DND-41 (cell line): ENCODE data around the gene TMEFF2.

Experiments
- ATAC-seq: fragments of 200-7000 bp; cut with Tn5 transposase; 3 replicates; pipeline ENCODE4 v1.9.1; 2021; ENCODE audit warnings: low read depth; ENCODE audit not compliant: insufficient read depth
- DNase-seq: peaks from one replicate; pipeline ENCODE4 v3.0.0-alpha.2; 2020
- H2AFZ ChIP-seq: 2 replicates; pipeline ENCODE4 v1.6.0; 2012; ENCODE audit warnings: low read depth, low read length
- H3K27ac ChIP-seq: 2 replicates; pipeline ENCODE4 v1.5.1; 2012; ENCODE audit warnings: low read length, inconsistent platforms
- H3K27me3 ChIP-seq: fragments of 200-600 bp; sonication (generic); 2 replicates; pipeline ENCODE4 v1.6.0; 2012; ENCODE audit warnings: low read length, mild to moderate bottlenecking, inconsistent platforms; ENCODE audit not compliant: insufficient read depth, poor library complexity
- H3K36me3 ChIP-seq: 2 replicates; pipeline ENCODE4 v1.5.1; 2012; ENCODE audit warnings: low read length, inconsistent platforms; ENCODE audit not compliant: insufficient read depth
- H3K4me1 ChIP-seq: 2 replicates; pipeline ENCODE4 v1.5.1; 2012; ENCODE audit warnings: mild to moderate bottlenecking, low read length; ENCODE audit not compliant: insufficient read depth
- H3K4me2 ChIP-seq: 2 replicates; pipeline ENCODE4 v1.6.0; 2012; ENCODE audit warnings: mild to moderate bottlenecking, moderate library complexity, low read length, inconsistent platforms; ENCODE audit not compliant: insufficient read depth
- H3K4me3 ChIP-seq, 2 experiments: fragments of 200-600 bp in 1 of 2; shearing (Covaris generic) in 1 of 2; 2 replicates each; pipeline ENCODE4 v1.5.1; 2012 to 2016; ENCODE audit warnings: inconsistent platforms in 2 of 2, low read length in 2 of 2, mild to moderate bottlenecking in 2 of 2, low read depth in 1 of 2, moderate library complexity in 1 of 2
- H3K79me2 ChIP-seq: 2 replicates; pipeline ENCODE4 v1.6.0; 2012; ENCODE audit warnings: low read length, inconsistent platforms; ENCODE audit not compliant: insufficient read depth
- H3K9ac ChIP-seq: 2 replicates; pipeline ENCODE4 v1.6.0; 2012; ENCODE audit warnings: low read depth, mild to moderate bottlenecking, inconsistent platforms, low read length, moderate library complexity
- H3K9me3 ChIP-seq: 2 replicates; pipeline ENCODE4 v1.5.1; 2012; ENCODE audit warnings: low read length, moderate library complexity, mild to moderate bottlenecking, inconsistent platforms; ENCODE audit not compliant: insufficient read depth, severe bottlenecking
- H4K20me1 ChIP-seq: 2 replicates; pipeline ENCODE4 v1.6.0; 2012; ENCODE audit warnings: low read length; ENCODE audit not compliant: insufficient read depth
- EZH2 ChIP-seq: IDR thresholded peaks from 3 replicates; pipeline ENCODE4 v1.6.1; 2012; ENCODE audit warnings: borderline replicate concordance, low read depth, mild to moderate bottlenecking, moderate library complexity, low read length, inconsistent platforms; ENCODE audit not compliant: severe bottlenecking
- TF ChIP-seq, protein P1 (sequence below): IDR thresholded peaks from 2 replicates; pipeline ENCODE4 v1.5.1; 2012; ENCODE audit warnings: borderline replicate concordance, low read length, moderate library complexity, mild to moderate bottlenecking; ENCODE audit not compliant: poor library complexity, severe bottlenecking; ENCODE audit errors: extremely low read depth

Gene TMEFF2

DNA sequence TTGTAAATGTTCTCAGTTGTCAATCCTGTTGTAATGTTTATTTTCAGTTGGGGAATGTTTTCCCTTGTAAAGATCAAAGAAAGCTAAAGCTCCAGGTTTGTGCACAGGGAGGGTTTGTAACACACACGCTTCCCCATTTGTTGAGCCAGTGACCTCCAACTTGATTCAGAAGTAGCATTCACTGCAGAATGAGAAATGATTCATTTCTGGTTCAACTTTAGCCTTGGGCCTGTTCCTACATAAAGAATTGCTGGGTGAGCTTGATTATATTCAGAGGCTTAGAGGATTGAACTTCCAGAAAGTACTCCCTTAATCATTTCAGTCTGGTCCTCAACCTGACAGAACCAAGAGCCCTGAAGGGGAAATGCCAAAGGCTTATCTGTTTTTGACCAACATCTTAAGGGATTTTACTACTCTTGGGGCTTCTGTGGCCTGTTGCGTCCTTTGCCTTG lies 277.3 kb downstream of the TMEFF2 start:
- Histone ChIP-seq H3K4me1 (no peaks in the 10 kb centered on the region), H3K36me3 (no peaks in the 10 kb centered on the region), H4K20me1 (no peaks in the 10 kb centered on the region), H2AFZ (no peak overlapping the region), H3K9me3 (no peaks in the 10 kb centered on the region), H3K4me2 (no peak overlapping the region), H3K27ac (no peak overlapping the region), H3K4me3 (no peak overlapping the region), H3K9ac (no peak overlapping the region), H3K79me2 (no peaks in the 10 kb centered on the region), H3K27me3 (no peaks in the 10 kb centered on the region)
- ATAC-seq (no peak), DNase-seq (no peak)
- TF ChIP-seq EZH2, result no peak
- TF ChIP-seq, protein P1, sequence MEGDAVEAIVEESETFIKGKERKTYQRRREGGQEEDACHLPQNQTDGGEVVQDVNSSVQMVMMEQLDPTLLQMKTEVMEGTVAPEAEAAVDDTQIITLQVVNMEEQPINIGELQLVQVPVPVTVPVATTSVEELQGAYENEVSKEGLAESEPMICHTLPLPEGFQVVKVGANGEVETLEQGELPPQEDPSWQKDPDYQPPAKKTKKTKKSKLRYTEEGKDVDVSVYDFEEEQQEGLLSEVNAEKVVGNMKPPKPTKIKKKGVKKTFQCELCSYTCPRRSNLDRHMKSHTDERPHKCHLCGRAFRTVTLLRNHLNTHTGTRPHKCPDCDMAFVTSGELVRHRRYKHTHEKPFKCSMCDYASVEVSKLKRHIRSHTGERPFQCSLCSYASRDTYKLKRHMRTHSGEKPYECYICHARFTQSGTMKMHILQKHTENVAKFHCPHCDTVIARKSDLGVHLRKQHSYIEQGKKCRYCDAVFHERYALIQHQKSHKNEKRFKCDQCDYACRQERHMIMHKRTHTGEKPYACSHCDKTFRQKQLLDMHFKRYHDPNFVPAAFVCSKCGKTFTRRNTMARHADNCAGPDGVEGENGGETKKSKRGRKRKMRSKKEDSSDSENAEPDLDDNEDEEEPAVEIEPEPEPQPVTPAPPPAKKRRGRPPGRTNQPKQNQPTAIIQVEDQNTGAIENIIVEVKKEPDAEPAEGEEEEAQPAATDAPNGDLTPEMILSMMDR, result no peak

- no peaks in the 10 kb centered on the region for H4K20me1 ChIP-seq
- no peak for ATAC-seq
- H3K36me3 ChIP-seq, result no peaks in the 10 kb centered on the region
- no peak for TF ChIP-seq EZH2
- TF ChIP-seq, protein P1, result no peak
- H3K4me2 ChIP-seq, result no peak overlapping the region
- H3K4me1 ChIP-seq, result no peaks in the 10 kb centered on the region
- H3K9me3 ChIP-seq, result no peaks in the 10 kb centered on the region
- no peak for DNase-seq
- no peak overlapping the region for H2AFZ ChIP-seq
- H3K4me3 ChIP-seq, result no peak overlapping the region
- H3K27ac ChIP-seq, result no peak overlapping the region
- no peaks in the 10 kb centered on the region for H3K79me2 ChIP-seq
- no peak overlapping the region for H3K9ac ChIP-seq
- no peaks in the 10 kb centered on the region for H3K27me3 ChIP-seq
Measured at GRCh38 chr2:191916826-191917225, 277.9 kb downstream of the TMEFF2 start.

DNA sequence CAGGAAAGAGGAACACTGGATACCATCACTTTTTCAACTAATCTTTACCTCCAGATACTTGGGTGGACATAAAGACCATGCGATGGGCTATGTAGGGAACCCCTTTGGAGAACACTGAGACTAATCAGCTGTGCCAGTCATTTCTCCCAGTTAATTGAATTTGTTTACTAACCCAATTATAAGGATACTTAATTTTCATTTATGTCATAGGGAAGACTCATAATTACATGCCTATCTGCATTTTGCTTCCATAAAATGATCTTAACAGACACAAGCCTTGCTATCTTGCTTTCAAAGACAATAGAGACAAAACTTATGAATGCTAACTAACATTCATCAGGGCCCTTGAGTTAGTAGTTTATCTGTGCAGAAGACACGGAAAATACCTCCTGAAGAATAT lies 279.0 kb downstream of the TMEFF2 start:
- Histone ChIP-seq H4K20me1 (no peaks in the 10 kb centered on the region), H3K27ac (no peak overlapping the region), H3K9ac (no peak overlapping the region), H3K79me2 (no peaks in the 10 kb centered on the region), H3K4me2 (no peak overlapping the region), H3K9me3 (no peaks in the 10 kb centered on the region), H3K4me3 (no peak overlapping the region), H3K4me1 (no peaks in the 10 kb centered on the region), H2AFZ (no peak overlapping the region), H3K36me3 (no peaks in the 10 kb centered on the region), H3K27me3 (peaks cover 4% of the 10 kb centered on the region)
- ATAC-seq (no peak), DNase-seq (no peak)
- TF ChIP-seq EZH2, result no peak
- TF ChIP-seq, protein P1, result no peak

DNA sequence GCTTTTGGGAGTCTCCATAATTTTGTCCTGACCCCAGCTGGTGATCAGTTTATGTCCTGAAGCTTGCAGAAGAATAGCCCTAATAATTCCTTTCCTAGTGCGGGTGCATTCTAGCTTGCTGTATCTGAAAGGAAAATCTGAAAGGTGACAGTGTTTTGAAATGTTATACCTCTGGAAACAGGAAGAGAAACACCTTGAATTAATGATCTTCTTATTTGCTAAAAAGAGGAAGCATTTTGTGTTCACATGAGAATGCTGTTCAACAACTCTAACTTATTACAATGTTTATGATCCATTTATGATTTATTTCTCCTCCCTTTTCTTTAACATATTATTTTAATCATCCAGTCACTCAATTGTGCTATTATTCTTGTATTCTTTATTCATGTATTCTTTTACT lies 280.9 kb downstream of the TMEFF2 start:
- H3K4me2 ChIP-seq, result no peak overlapping the region

More for the DNA sequence above, 280.9 kb downstream of the TMEFF2 start:
- ATAC-seq, result no peak
- Histone ChIP-seq H3K9ac (no peak overlapping the region), H3K79me2 (no peaks in the 10 kb centered on the region), H3K4me3 (no peak overlapping the region), H3K4me1 (no peaks in the 10 kb centered on the region), H3K27ac (no peak overlapping the region), H3K27me3 (peaks cover 4% of the 10 kb centered on the region), H3K9me3 (no peaks in the 10 kb centered on the region), H3K36me3 (no peaks in the 10 kb centered on the region), H2AFZ (no peak overlapping the region), H4K20me1 (no peaks in the 10 kb centered on the region)
- DNase-seq, result no peak
- no peak for TF ChIP-seq EZH2
- TF ChIP-seq, protein P1, result no peak
